ENCODE data around the gene KCNJ3. TPM values are rescaled to one million over a fixed set of nuclear protein-coding genes. Genes with fewer than 3 reads are reported as not detected.
"Not testable (repeated sequence)": the region's sequence is repeated elsewhere in the genome, so short reads cannot be mapped to it uniquely, and the experiment has no call there.

The KCNJ3 gene
- total RNA-seq, 1 donor from 2014 or later: not detected

- ChIA-PET POLR2A (no interaction called here), CTCF (no interaction called here)
- H3K4me3 Mint-ChIP-seq: no peak overlapping the region
Measured at GRCh38 chr2:154844513-154844912, 146.0 kb downstream of the KCNJ3 start.

DNA sequence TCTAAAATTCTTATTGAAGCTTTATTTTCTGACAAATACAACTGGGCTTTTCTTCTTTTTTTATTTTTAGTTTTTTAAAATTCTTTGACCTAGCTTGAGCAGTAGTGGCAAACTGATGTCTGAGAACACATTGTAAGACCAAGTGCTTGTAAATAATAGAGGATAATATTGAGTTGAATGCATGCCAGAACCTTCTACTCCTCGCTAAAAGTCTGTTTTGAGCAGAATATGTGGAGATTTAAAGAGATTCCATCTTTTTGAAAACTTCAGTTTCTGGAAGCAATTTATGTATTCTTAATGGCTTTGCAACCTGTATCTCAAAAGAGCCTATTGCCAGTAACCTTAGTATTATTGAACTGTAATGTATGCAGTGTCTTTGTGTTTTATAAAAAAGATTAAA is 148.3 kb downstream of the KCNJ3 start:
- ATAC-seq (ENCODE audit: low read depth): no peak
- Mint-ChIP-seq H3K36me3 (ENCODE audit: low read depth) (no peaks in the 10 kb centered on the region), H3K27me3 (no peaks in the 10 kb centered on the region), H3K4me1 (no peaks in the 10 kb centered on the region), H3K9me3 (peaks cover 3% of the 10 kb centered on the region), H3K27ac (no peak overlapping the region), H3K4me3 (no peak overlapping the region)
- intact Hi-C loops (cut with micrococcal nuclease): no loop called here
- POLR2A ChIA-PET: no interaction called here
- CTCF ChIA-PET: no interaction called here
- no peak for DNase-seq
- TF ChIP-seq CTCF (IDR thresholded peaks at IDR 0.05): no peak

More at GRCh38 chr2:154844513-154844912, 146.0 kb downstream of the KCNJ3 start:
- ATAC-seq (ENCODE audit: low read depth) (no peak), DNase-seq (no peak)
- Mint-ChIP-seq H3K36me3 (ENCODE audit: low read depth) (no peaks in the 10 kb centered on the region), H3K27ac (no peak overlapping the region), H3K4me1 (no peaks in the 10 kb centered on the region), H3K27me3 (no peaks in the 10 kb centered on the region), H3K9me3 (peaks cover 3% of the 10 kb centered on the region)
- TF ChIP-seq CTCF (IDR thresholded peaks at IDR 0.05): no peak
- intact Hi-C loops (cut with micrococcal nuclease): no loop called here

DNA sequence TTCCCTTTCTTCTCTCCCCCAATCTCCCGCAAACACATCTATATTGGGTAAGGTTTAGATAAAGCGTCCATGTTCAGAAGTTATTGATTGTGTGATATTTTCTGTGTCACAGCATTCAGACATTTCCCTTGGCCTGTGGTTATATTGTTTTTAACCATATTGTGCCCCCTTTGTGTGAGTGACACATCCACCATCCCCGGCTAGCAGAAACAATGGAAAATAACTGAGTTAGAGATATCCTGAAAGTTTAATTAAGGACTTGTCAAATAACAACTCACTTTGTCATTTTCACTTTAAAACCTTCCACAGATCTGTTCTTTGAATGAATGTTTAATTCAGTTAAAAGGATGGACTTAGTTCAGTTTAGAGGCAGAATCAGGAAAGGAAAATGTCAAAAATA is 151.0 kb downstream of the KCNJ3 start:
- Mint-ChIP-seq H3K9me3 (no peaks in the 10 kb centered on the region), H3K27me3 (no peaks in the 10 kb centered on the region), H3K4me1 (no peaks in the 10 kb centered on the region), H3K4me3 (no peak overlapping the region), H3K36me3 (ENCODE audit: low read depth) (no peaks in the 10 kb centered on the region), H3K27ac (no peak overlapping the region)
- ATAC-seq (ENCODE audit: low read depth) (no peak), DNase-seq (no peak)
- CTCF ChIA-PET: no interaction called here
- TF ChIP-seq CTCF (IDR thresholded peaks at IDR 0.05): no peak
- POLR2A ChIA-PET: no interaction called here
- intact Hi-C loops (cut with micrococcal nuclease): no loop called here

DNA sequence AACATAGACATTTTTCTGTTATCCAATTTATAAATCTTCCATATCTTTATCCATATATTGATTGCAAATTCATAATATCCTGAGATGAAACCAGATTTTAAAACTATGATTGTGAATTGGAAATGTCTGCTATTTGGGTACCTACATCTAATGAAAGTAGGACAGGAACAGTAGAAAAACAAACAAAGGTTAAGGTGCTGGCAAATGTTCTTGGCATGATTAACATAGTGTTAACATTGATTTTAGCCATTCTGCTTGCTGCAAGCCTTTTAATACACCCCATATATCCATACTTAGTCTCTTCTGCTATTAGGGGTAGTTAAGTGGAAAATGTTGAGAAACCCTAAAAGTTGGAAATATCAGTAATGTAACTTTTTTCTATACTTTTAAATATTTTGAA is 152.0 kb downstream of the KCNJ3 start:
- ChIA-PET POLR2A (no interaction called here), CTCF (no interaction called here)
- H3K27ac Mint-ChIP-seq: no peak overlapping the region
- no peak overlapping the region for H3K4me3 Mint-ChIP-seq
- no peaks in the 10 kb centered on the region for H3K27me3 Mint-ChIP-seq
- DNase-seq (no peak), ATAC-seq (ENCODE audit: low read depth) (no peak)
- H3K4me1 Mint-ChIP-seq: no peaks in the 10 kb centered on the region
- intact Hi-C loops (cut with micrococcal nuclease): no loop called here
- H3K36me3 Mint-ChIP-seq (ENCODE audit: low read depth): no peaks in the 10 kb centered on the region
- TF ChIP-seq CTCF (IDR thresholded peaks at IDR 0.05): no peak
- H3K9me3 Mint-ChIP-seq: no peaks in the 10 kb centered on the region

DNA sequence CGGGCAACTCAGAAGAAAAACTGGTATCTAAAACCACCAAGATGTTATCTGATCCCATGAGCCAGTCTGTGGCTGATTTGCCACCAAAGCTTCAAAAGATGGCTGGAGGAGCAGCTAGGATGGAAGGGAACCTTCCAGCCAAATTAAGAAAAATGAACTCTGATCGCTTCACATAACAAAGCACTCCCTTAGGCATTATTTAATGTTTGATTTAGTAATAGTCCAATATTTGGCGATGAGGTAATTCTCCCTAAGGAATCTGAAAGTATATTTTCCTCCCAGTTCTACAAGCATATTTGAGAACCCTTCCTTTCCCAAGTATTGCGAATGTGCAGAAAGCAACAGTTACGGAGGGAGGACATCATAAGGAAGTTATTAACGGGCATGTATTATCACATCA is 156.6 kb downstream of the KCNJ3 start:
- H3K27ac Mint-ChIP-seq: no peak overlapping the region
- H3K4me1 Mint-ChIP-seq: no peaks in the 10 kb centered on the region
- DNase-seq: no peak
- ChIA-PET CTCF (no interaction called here), POLR2A (no interaction called here)
- H3K27me3 Mint-ChIP-seq: no peaks in the 10 kb centered on the region
- no peaks in the 10 kb centered on the region for H3K36me3 Mint-ChIP-seq (ENCODE audit: low read depth)
- H3K4me3 Mint-ChIP-seq: no peak overlapping the region
- ATAC-seq (ENCODE audit: low read depth): no peak
- no peak for TF ChIP-seq CTCF (IDR thresholded peaks at IDR 0.05)
- intact Hi-C loops (cut with micrococcal nuclease): no loop called here
- no peaks in the 10 kb centered on the region for H3K9me3 Mint-ChIP-seq

- H3K4me1 Mint-ChIP-seq; POLR2A ChIA-PET; intact Hi-C loops (cut with micrococcal nuclease); H3K9me3 Mint-ChIP-seq; H3K27me3 Mint-ChIP-seq; CTCF ChIA-PET; H3K27ac Mint-ChIP-seq; ATAC-seq (ENCODE audit: low read depth); H3K4me3 Mint-ChIP-seq; DNase-seq; H3K36me3 Mint-ChIP-seq (ENCODE audit: low read depth): not testable (repeated sequence)
Measured at GRCh38 chr2:154867151-154867550, 168.7 kb downstream of the KCNJ3 start.
